ENCODE measurements around the gene LCN1.

- no peak for TF ChIP-seq EZH2 (IDR thresholded peaks at IDR 0.05; ENCODE audit: low read depth, unreplicated experiment)
- TF ChIP-seq, protein P1, sequence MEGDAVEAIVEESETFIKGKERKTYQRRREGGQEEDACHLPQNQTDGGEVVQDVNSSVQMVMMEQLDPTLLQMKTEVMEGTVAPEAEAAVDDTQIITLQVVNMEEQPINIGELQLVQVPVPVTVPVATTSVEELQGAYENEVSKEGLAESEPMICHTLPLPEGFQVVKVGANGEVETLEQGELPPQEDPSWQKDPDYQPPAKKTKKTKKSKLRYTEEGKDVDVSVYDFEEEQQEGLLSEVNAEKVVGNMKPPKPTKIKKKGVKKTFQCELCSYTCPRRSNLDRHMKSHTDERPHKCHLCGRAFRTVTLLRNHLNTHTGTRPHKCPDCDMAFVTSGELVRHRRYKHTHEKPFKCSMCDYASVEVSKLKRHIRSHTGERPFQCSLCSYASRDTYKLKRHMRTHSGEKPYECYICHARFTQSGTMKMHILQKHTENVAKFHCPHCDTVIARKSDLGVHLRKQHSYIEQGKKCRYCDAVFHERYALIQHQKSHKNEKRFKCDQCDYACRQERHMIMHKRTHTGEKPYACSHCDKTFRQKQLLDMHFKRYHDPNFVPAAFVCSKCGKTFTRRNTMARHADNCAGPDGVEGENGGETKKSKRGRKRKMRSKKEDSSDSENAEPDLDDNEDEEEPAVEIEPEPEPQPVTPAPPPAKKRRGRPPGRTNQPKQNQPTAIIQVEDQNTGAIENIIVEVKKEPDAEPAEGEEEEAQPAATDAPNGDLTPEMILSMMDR (conservative IDR thresholded peaks at IDR 0.05; ENCODE audit: low read depth in 2 of 2) = no peak; a peak in 1 of 4 replicates
These were observed 5.7 kb downstream of the LCN1 start for GRCh38 chr9:135526730-135527571.

Data from GM23338 (cell line).